ENCODE results near the gene ABLIM2. TPM values are rescaled to one million over a fixed set of nuclear protein-coding genes. Genes with fewer than 3 reads are reported as not detected.

The ABLIM2 gene
- polyA plus RNA-seq, 3 donors: 0.21 TPM; not detected in 2

DNA sequence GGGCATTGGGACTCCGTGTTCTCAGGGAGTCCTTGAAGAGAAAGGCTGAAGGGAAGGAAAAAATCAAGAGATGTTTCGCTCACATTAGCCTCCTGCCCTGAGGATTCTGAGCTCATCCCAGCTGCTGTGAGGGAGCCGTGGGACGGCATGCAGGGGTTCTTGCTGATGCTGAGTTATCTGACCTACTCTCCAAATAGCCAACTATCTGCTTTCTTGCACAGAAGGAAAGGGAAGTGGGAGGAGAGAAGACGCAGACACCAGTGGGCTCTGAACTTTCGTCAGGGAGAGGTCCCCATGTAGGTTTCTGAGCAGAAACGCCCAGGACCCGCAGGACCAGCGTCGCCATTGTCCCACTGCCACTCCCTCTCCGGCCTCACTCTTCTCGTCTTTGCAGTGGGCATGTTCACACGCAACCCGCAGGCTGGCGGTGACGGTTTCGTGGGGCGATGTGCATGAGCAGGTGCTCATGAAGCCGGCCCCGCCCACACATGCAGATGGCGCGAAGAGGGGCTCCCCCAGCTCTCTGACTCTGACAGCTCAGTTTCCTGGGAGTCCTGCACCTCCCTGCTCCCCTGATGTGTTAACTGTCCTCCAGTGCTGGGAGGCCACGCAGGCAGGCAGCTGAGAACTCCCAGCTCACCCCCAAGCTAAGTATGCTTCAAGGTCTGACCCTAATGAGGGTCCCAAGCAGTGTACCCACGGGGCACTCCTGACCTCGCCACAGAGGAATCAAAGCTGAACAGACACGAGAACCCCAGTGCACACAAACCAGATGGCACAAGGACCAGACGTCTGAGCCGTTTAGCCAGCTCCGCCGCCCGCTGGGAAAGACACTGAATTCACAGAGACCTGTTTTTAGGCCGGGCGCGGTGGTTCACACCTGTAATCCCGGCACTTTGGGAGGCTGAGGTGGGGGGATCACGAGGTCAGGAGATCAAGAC, 13.6 kb upstream of the ABLIM2 start:
- H3K27ac Mint-ChIP-seq: peak overlapping the region in 1 of 7 donors; percentile 17
- TF ChIP-seq, protein P1, sequence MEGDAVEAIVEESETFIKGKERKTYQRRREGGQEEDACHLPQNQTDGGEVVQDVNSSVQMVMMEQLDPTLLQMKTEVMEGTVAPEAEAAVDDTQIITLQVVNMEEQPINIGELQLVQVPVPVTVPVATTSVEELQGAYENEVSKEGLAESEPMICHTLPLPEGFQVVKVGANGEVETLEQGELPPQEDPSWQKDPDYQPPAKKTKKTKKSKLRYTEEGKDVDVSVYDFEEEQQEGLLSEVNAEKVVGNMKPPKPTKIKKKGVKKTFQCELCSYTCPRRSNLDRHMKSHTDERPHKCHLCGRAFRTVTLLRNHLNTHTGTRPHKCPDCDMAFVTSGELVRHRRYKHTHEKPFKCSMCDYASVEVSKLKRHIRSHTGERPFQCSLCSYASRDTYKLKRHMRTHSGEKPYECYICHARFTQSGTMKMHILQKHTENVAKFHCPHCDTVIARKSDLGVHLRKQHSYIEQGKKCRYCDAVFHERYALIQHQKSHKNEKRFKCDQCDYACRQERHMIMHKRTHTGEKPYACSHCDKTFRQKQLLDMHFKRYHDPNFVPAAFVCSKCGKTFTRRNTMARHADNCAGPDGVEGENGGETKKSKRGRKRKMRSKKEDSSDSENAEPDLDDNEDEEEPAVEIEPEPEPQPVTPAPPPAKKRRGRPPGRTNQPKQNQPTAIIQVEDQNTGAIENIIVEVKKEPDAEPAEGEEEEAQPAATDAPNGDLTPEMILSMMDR (IDR thresholded peaks at IDR 0.05): no peak

DNA sequence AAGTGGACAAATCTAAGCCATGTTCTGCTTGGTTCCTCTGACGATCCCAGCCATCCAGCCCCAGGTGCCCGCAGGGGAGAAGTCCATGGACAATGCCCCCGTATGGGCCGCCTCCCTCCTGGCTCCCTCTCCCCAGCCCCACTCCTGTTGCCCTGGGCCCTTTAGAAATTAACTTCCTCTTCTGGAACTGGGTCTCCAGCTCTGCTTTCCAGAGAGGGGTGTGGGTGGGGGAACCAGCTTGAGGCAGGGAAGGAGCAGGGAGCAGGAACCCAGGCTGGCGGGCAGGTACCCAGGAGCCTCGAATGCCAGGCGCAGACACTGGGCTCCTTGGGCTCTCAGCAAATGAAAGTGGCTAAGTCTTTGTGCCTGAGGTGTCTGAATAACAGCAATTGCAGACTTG, 12.7 kb upstream of the ABLIM2 start:
- peaks cover 33% of the 10 kb centered on the region for H3K4me1 Mint-ChIP-seq
- DNase-seq: no peak
- TF ChIP-seq, protein P1 (IDR thresholded peaks at IDR 0.05): no peak

More for the DNA sequence above, 13.6 kb upstream of the ABLIM2 start:
- Histone ChIP-seq H4K20me1 (ENCODE audit: insufficient read depth, low read length) (no peaks in the 10 kb centered on the region), H3K4me3 (replicated peaks in 1 of 3; ENCODE audit: low read depth in 2 of 3, low read length in 3 of 3) (no peak overlapping the region), H3K27me3 (ENCODE audit: control insufficient read depth in 2 of 2, insufficient read depth in 2 of 2, low read length in 2 of 2) (no peaks in the 10 kb centered on the region), H3K27ac (ENCODE audit: low read depth in 1 of 2, low read length in 2 of 2) (no peak overlapping the region), H2AFZ (ENCODE audit: insufficient read depth, low read depth, low read length, poor library complexity, severe bottlenecking) (no peak overlapping the region), H3K9ac (ENCODE audit: insufficient read depth, low read length, poor library complexity, severe bottlenecking) (no peak overlapping the region), H3K9me3 (replicated peaks in 1 of 2; ENCODE audit: control insufficient read depth in 1 of 2, insufficient read depth in 1 of 2, low read length in 2 of 2) (peaks cover 6 to 9% of the 10 kb centered on the region in 2 donors), H3K4me1 (ENCODE audit: control insufficient read depth in 1 of 2, insufficient read depth in 2 of 2, low read length in 2 of 2) (peaks cover 24 to 32% of the 10 kb centered on the region in 2 donors), H3K79me2 (ENCODE audit: insufficient read depth, low read length) (no peaks in the 10 kb centered on the region), H3K4me2 (replicated peaks; ENCODE audit: extremely low read depth, low read length, poor library complexity, severe bottlenecking) (no peak overlapping the region), H3K36me3 (replicated peaks in 1 of 2; ENCODE audit: control insufficient read depth in 1 of 2, insufficient read depth in 2 of 2, low read length in 2 of 2) (no peaks in the 10 kb centered on the region)
- Mint-ChIP-seq H3K4me3 (peak overlapping the region in 1 of 2 donors; percentile 28), H3K9me3 (peaks cover 2 to 20% (median 12%) of the 10 kb centered on the region in 7 donors), H3K27me3 (ENCODE audit: low read depth in 3 of 3) (peaks cover 8 to 12% (median 12%) of the 10 kb centered on the region in 3 donors), H3K4me1 (peaks cover 29% of the 10 kb centered on the region), H3K36me3 (no peaks in the 10 kb centered on the region)
- WGBS (ENCODE audit: insufficient coverage): 88% methylated on average over 32 of the region's 36 CpGs
- no peak for DNase-seq
- intact Hi-C loops (cut with micrococcal nuclease): loop anchor here in 1 of 2 donors (5.0 kb wide), 1 partner anchor 50 kb away; no protein-coding TSS in a partner anchor

More for the DNA sequence above, 12.7 kb upstream of the ABLIM2 start:
- H3K36me3 ChIP-seq (replicated peaks in 1 of 2; ENCODE audit: control insufficient read depth in 1 of 2, insufficient read depth in 2 of 2, low read length in 2 of 2): no peaks in the 10 kb centered on the region
- peak overlapping the region in 1 of 7 donors; percentile 6 for H3K27ac Mint-ChIP-seq
- no peaks in the 10 kb centered on the region for H3K36me3 Mint-ChIP-seq
- H3K4me1 ChIP-seq (ENCODE audit: control insufficient read depth in 1 of 2, insufficient read depth in 2 of 2, low read length in 2 of 2): peaks cover 31 to 40% of the 10 kb centered on the region in 2 donors
- H4K20me1 ChIP-seq (ENCODE audit: insufficient read depth, low read length): no peaks in the 10 kb centered on the region
- no peak overlapping the region for H3K27ac ChIP-seq (ENCODE audit: low read depth in 1 of 2, low read length in 2 of 2)
- 82% methylated on average over 2 of the region's 7 CpGs for WGBS (ENCODE audit: insufficient coverage)
- no peak overlapping the region for H3K4me2 ChIP-seq (replicated peaks; ENCODE audit: extremely low read depth, low read length, poor library complexity, severe bottlenecking)
- peak overlapping the region in 1 of 2 donors; percentile 28 for H3K4me3 Mint-ChIP-seq
- no peak overlapping the region for H3K9ac ChIP-seq (ENCODE audit: insufficient read depth, low read length, poor library complexity, severe bottlenecking)
- no peak overlapping the region for H2AFZ ChIP-seq (ENCODE audit: insufficient read depth, low read depth, low read length, poor library complexity, severe bottlenecking)
- peaks cover 6 to 9% of the 10 kb centered on the region in 2 donors for H3K9me3 ChIP-seq (replicated peaks in 1 of 2; ENCODE audit: control insufficient read depth in 1 of 2, insufficient read depth in 1 of 2, low read length in 2 of 2)
- intact Hi-C loops (cut with micrococcal nuclease): loop anchor here in 1 of 2 donors (5.0 kb wide), 1 partner anchor 51 kb away; no protein-coding TSS in a partner anchor
- no peaks in the 10 kb centered on the region for H3K79me2 ChIP-seq (ENCODE audit: insufficient read depth, low read length)
- H3K27me3 ChIP-seq (ENCODE audit: control insufficient read depth in 2 of 2, insufficient read depth in 2 of 2, low read length in 2 of 2): no peaks in the 10 kb centered on the region
- H3K9me3 Mint-ChIP-seq: peaks cover 5 to 20% (median 12%) of the 10 kb centered on the region in 7 donors
- H3K27me3 Mint-ChIP-seq (ENCODE audit: low read depth in 3 of 3): peaks cover 10 to 12% (median 10%) of the 10 kb centered on the region in 3 donors
- H3K4me3 ChIP-seq (replicated peaks in 1 of 3; ENCODE audit: low read depth in 2 of 3, low read length in 3 of 3): no peak overlapping the region
